Epithelial cell of proximal tubule (primary cell): ENCODE measurements around the gene SPECC1. TPM values are rescaled to one million over a fixed set of nuclear protein-coding genes. Genes with fewer than 3 reads are reported as not detected.
"Not testable (repeated sequence)": the region's sequence is repeated elsewhere in the genome, so short reads cannot be mapped to it uniquely, and the experiment has no call there.

Source experiments
- DNase-seq: peaks from one replicate; pipeline ENCODE4 v3.0.0-alpha.2; 2011; ENCODE audit warnings: low read depth
- H3K4me3 ChIP-seq: 2 replicates; pipeline ENCODE4 v1.5.1; 2011; ENCODE audit warnings: low read depth, mild to moderate bottlenecking, low read length
- CTCF ChIP-seq: conservative IDR thresholded peaks from 2 replicates; pipeline ENCODE4 v1.5.1; 2012; ENCODE audit warnings: low read depth, mild to moderate bottlenecking, low read length
- total RNA-seq: library from RNA; depleted of rRNA; stranded (reverse); fragments of >200 nt; gene quantifications from 2 replicates; pipeline ENCODE4 v1.2.3, GENCODE V29; 2015

Gene SPECC1
- total RNA-seq, 1 donor from 2014 or later = 39.3 TPM

GRCh38 chr17:20155258-20156195 lies 146.4 kb downstream of the SPECC1 start:
- TF ChIP-seq CTCF = no peak
- H3K4me3 ChIP-seq = peak overlapping the region; percentile 85
- peak; percentile 69 for DNase-seq

DNA sequence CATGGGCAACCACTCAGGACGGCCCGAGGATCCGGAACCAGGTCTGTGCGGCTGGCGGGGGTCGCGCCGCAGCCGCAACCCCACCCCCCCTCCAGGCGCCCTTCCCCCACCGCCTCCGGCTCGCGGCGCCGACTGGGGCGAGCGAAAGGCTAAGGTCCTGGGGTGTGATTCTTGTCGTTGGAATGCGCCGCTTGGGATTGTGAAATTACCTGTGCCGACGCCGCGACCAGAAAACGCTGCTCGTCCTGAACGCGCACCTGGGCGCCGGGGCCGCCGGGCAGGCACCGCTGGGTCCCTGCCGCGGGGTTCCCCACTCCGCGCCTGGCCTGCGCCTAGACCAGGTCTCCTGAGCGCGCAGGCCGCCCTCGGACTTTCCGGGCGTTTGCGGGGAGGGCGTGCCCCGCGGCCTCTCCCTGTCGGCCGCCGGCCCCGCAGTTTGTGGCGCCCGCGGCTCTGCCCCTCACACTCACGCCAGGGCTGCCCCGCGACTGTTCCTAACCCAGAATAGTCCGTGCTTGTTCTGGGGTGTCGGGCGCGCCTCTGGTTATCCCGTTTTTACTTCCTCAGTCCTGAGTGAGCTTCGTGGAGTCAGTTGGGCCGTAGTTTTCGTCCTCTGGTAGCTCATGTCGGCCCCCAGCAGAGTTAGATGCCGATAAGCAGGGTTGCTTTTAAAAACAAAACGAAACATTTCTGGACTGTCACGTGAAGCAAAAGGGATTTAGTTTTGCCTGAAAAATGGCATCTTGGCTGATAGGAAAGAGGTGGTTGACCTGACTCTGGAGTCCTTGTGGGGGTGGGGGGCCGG lies 147.2 kb downstream of the SPECC1 start:
- peak overlapping the region; percentile 85 for H3K4me3 ChIP-seq
- DNase-seq = no peak
- no peak for TF ChIP-seq CTCF

DNA sequence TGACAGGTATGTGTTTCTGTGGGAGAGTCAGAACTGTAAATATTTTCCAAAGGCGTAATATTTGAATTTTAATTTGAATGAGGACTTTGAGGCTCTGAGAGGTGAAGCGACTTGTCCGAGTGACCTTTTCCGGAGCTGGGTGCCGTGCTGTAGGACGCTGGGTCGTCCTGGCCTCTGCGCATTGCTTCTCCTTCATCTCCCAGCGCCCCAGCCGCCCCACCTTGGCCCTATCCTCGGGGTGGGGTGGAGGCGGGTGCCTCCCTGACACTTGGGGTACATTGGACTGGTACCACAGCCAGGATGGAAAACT lies 147.8 kb downstream of the SPECC1 start:
- no peak for DNase-seq
- peak overlapping the region; percentile 85 for H3K4me3 ChIP-seq

DNA sequence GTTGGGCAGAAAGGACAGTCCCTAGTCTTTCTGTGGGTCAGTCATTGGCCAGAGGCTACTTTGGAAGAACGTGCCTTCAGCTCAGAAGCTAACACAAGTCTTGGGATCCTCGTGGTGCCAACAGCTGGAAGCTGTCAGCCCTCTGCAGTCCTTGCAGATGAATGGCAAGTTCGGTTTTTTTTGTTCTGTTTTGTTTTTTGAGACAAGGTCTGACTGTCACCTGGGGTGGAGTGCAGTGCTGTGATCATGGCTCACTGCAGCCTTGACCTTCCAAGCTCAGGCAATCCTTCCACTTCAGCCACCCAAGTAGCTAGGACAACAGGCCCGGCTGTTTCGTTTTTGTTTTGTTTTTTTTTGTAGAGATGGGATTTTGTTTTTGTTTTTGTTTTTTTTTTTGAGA lies 149.4 kb downstream of the SPECC1 start:
- DNase-seq = no peak
- no peak for TF ChIP-seq CTCF
- no peak overlapping the region for H3K4me3 ChIP-seq

More for the DNA sequence above, 147.8 kb downstream of the SPECC1 start:
- no peak for TF ChIP-seq CTCF

GRCh38 chr17:20159406-20160069 lies 150.4 kb downstream of the SPECC1 start:
- no peak for TF ChIP-seq CTCF

GRCh38 chr17:20165516-20165915 lies 156.4 kb downstream of the SPECC1 start:
- H3K4me3 ChIP-seq, DNase-seq: not testable (repeated sequence)

More at GRCh38 chr17:20159406-20160069, 150.4 kb downstream of the SPECC1 start:
- no peak overlapping the region for H3K4me3 ChIP-seq
- no peak for DNase-seq

GRCh38 chr17:20170085-20170484 lies 160.9 kb downstream of the SPECC1 start:
- no peak overlapping the region for H3K4me3 ChIP-seq

More at GRCh38 chr17:20170085-20170484, 160.9 kb downstream of the SPECC1 start:
- DNase-seq = no peak
- TF ChIP-seq CTCF = no peak
